Endothelial cell of umbilical vein (primary cell): ENCODE data around the gene GYS1. TPM values are rescaled to one million over a fixed set of nuclear protein-coding genes. Genes with fewer than 3 reads are reported as not detected.

ENCODE experiments used
- BruUV-seq: library from RNA; stranded (reverse); fragments of 400-500 nt; replicated peaks from 2 replicates; lab custom pipeline; 2021; lab: Mats Ljungman, UMichigan
- CTCF ChIA-PET: fragments of 300-600, 350-600 bp; sonication (Branson Sonifier 250); formaldehyde crosslinking; loops from one replicate; lab custom pipeline; 2021; ENCODE audit warnings: antibody characterized with exemption, inconsistent platforms; lab: Charles Lee
- POLR2A ChIA-PET: fragments of 300-600, 350-600 bp; sonication (Branson Sonifier 250); formaldehyde crosslinking; loops from one replicate; lab custom pipeline; 2021; ENCODE audit warnings: antibody characterized with exemption, inconsistent platforms; lab: Charles Lee
- DNase-seq: peaks from one replicate; pipeline ENCODE4 v3.0.0-alpha.2; 2011; ENCODE audit warnings: low read depth, low spot score
- FAIRE-seq: peaks from 2 replicates; lab custom pipeline; 2011; peaks lifted over from hg19 to GRCh38; lab: Jason Lieb, UNC
- H2AFZ ChIP-seq: 2 replicates; pipeline ENCODE4 v1.6.0; 2012; ENCODE audit warnings: low read depth, low read length, control low read depth, inconsistent platforms
- H3K27ac ChIP-seq: 2 replicates; pipeline ENCODE4 v1.5.1; 2011; ENCODE audit warnings: low read depth, mild to moderate bottlenecking, control low read depth, low read length, moderate library complexity; ENCODE audit not compliant: insufficient read depth
- H3K27me3 ChIP-seq, 2 experiments: 2 replicates each; pipeline versions ENCODE4 v1.6.0 to v1.6.1; 2011; ENCODE audit warnings: low read length in 2 of 2, mixed read lengths in 1 of 2; ENCODE audit not compliant: control insufficient read depth in 2 of 2, insufficient read depth in 2 of 2
- H3K36me3 ChIP-seq, 2 experiments: 2 replicates in 1 of 2; 3 replicates in 1 of 2; pipeline ENCODE4 v1.5.1; 2011; ENCODE audit warnings: low read length in 2 of 2, mild to moderate bottlenecking in 1 of 2, moderate library complexity in 1 of 2; ENCODE audit not compliant: control insufficient read depth in 2 of 2, insufficient read depth in 2 of 2; ENCODE audit errors: extremely low read depth in 1 of 2
- H3K4me1 ChIP-seq: 3 replicates; pipeline ENCODE4 v1.5.1; 2011; ENCODE audit warnings: mild to moderate bottlenecking, low read length; ENCODE audit not compliant: control insufficient read depth, insufficient read depth; ENCODE audit errors: extremely low read depth
- H3K4me2 ChIP-seq: 2 replicates; pipeline ENCODE4 v1.6.1; 2011; ENCODE audit warnings: low read length, control low read depth, mixed read lengths; ENCODE audit not compliant: insufficient read depth
- H3K4me3 ChIP-seq, 3 experiments: fragments of 200-600 bp in 1 of 3; sonication (generic), shearing (Covaris generic) in 1 of 3; replicated peaks in 1 of 3; 2 replicates each; pipeline ENCODE4 v1.5.1; 2011 to 2016; ENCODE audit warnings: control low read depth in 3 of 3, low read length in 3 of 3, mild to moderate bottlenecking in 2 of 3, inconsistent platforms in 1 of 3, low read depth in 1 of 3, moderate library complexity in 1 of 3; ENCODE audit not compliant: insufficient read depth in 1 of 3
- H3K79me2 ChIP-seq: 2 replicates; pipeline ENCODE4 v1.6.0; 2012; ENCODE audit warnings: low read length, inconsistent platforms; ENCODE audit not compliant: control insufficient read depth, insufficient read depth
- H3K9ac ChIP-seq: replicated peaks from 2 replicates; pipeline ENCODE3; 2011; ENCODE audit warnings: low read length, control low read depth; ENCODE audit not compliant: insufficient read depth; ENCODE audit errors: extremely low read depth
- H3K9me1 ChIP-seq: replicated peaks from 3 replicates; pipeline ENCODE4 v1.6.0; 2011; ENCODE audit warnings: mild to moderate bottlenecking, low read length; ENCODE audit not compliant: control insufficient read depth, insufficient read depth; ENCODE audit errors: extremely low read depth
- H3K9me3 ChIP-seq: replicated peaks from 2 replicates; pipeline ENCODE4 v1.5.1; 2012; ENCODE audit warnings: low read length, inconsistent platforms; ENCODE audit not compliant: control insufficient read depth, insufficient read depth
- H4K20me1 ChIP-seq: replicated peaks from 2 replicates; pipeline ENCODE3; 2011; ENCODE audit warnings: mild to moderate bottlenecking, low read length; ENCODE audit not compliant: control insufficient read depth, insufficient read depth; ENCODE audit errors: extremely low read depth
- FOS ChIP-seq: IDR thresholded peaks from 2 replicates; pipeline ENCODE4 v1.6.1; 2011; ENCODE audit warnings: mild to moderate bottlenecking, low read length, moderate library complexity, borderline replicate concordance; ENCODE audit not compliant: insufficient read depth
- JUN ChIP-seq: IDR thresholded peaks from 2 replicates; pipeline ENCODE4 v1.6.1; 2011; ENCODE audit warnings: borderline replicate concordance, low read depth; ENCODE audit not compliant: insufficient read length, insufficient read depth
- MYC ChIP-seq: IDR thresholded peaks from one replicate; pipeline ENCODE4 v1.6.1; 2011; ENCODE audit warnings: mild to moderate bottlenecking, low read depth, low read length
- POLR2A ChIP-seq: IDR thresholded peaks from 2 replicates; pipeline ENCODE4 v1.6.1; 2012; ENCODE audit warnings: low read depth, mild to moderate bottlenecking, control low read depth, low read length
- POLR2AphosphoS5 ChIP-seq: IDR thresholded peaks from 2 replicates; pipeline ENCODE4 v1.6.1; 2012; ENCODE audit warnings: low read depth, mild to moderate bottlenecking, control low read depth, low read length, moderate library complexity; ENCODE audit not compliant: insufficient read depth
- dilution Hi-C: fragments of 300-500 bp; cut with MboI; formaldehyde crosslinking; loops from one replicate; pipeline ENCODE4 v1.15.0; 2019; ENCODE audit warnings: low sequenced_read_pairs; ENCODE audit not compliant: extremely low pct_ligation_motif_present
- intact Hi-C: fragments of 100-400 bp; cut with micrococcal nuclease; formaldehyde crosslinking; loops from one replicate; pipeline ENCODE4 v1.10.0; 2022
- polyA plus RNA-seq, 4 experiments: library from polyadenylated mRNA; depleted of rRNA in 3 of 4; stranded (reverse) in 3 of 4; unstranded in 1 of 4; fragments of >200 nt; gene quantifications; 2 replicates each; pipeline versions ENCODE4 v1.2.1 to v1.2.3, GENCODE V29; 2011 to 2012; ENCODE audit warnings: missing spikeins in 1 of 4
- total RNA-seq: library from RNA; stranded (reverse); gene quantifications from 2 replicates; pipeline ENCODE4 v1.2.3, GENCODE V29; 2021
- TF ChIP-seq, protein P1 (sequence below), 2 donors: IDR thresholded peaks; 1 replicate in 1 of 2; 2 replicates in 1 of 2; pipeline ENCODE4 v1.5.1; 2011; ENCODE audit warnings: low read length in 2 of 2, mild to moderate bottlenecking in 2 of 2, moderate library complexity in 2 of 2, control low read depth in 1 of 2, inconsistent platforms in 1 of 2, low read depth in 1 of 2; ENCODE audit not compliant: insufficient read depth in 1 of 2; ENCODE audit errors: extremely low read depth in 1 of 2
- TF ChIP-seq, protein P2 (sequence below): IDR thresholded peaks from 2 replicates; pipeline ENCODE4 v1.6.1; 2011; ENCODE audit not compliant: insufficient read depth, insufficient read length

GYS1 gene
- total and polyA plus RNA-seq, 2 donors (not counting 3 experiments of a cell fraction or from before 2014, with no cell fraction given) = 39.0 to 58.9 TPM

DNA sequence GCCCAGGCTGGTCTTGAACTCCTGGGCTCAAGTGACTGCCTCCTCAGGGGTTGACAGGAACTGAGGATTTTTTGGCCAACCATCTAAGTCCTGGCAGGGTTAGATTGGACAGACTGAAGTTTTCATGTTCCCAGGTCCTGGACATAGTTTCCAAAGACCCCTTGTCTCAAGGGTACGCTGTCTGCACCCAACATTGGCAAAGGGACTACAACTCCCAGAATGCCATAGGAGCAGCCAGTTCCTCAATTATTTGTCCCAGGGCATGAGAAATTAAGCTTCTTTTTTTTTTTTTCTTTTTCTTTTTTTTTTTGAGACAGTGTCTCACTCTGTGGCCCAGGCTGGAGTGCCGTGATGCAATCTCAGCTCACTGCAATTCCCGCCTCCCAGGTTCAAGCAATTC is 6.9 kb downstream of the GYS1 start:
- CTCF ChIA-PET = interaction anchor here (0.7 to 1.9 kb wide), 5 partner anchors 8 to 191 kb away, joined by 3 to 12 read pairs (median 6); no protein-coding TSS in a partner anchor
- dilution Hi-C loops = no loop called here
- no peaks in the 10 kb centered on the region for H3K27me3 ChIP-seq

DNA sequence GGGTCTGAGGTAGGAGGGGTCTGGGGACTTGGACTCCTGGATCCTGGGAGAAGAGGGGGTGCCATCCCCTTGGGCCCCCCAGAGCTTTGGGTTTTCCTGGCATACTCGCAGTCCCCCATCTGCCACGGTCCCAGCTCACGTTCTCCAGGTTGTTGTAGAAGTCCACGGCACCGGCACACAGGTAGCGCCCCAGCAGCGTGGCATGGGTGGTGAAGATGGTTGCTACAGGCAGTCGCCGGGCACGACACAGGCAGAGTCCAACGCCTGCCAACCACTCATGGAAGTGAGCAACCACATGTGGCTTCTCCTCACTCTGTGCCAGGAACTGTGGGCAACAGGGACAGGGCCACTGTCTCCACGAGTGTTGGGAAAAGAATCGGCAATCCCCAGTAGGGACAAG is 7.4 kb downstream of the GYS1 start:
- DNase-seq = no peak
- intact Hi-C loops (no loop called here), dilution Hi-C loops (no loop called here)
- H3K27me3 ChIP-seq = no peaks in the 10 kb centered on the region
- H3K27ac ChIP-seq = no peak overlapping the region
- H3K9me3 ChIP-seq = no peaks in the 10 kb centered on the region
- FAIRE-seq = no peak
- H3K4me1 ChIP-seq = no peaks in the 10 kb centered on the region
- no peak overlapping the region for H2AFZ ChIP-seq
- H4K20me1 ChIP-seq = no peaks in the 10 kb centered on the region
- no peak for TF ChIP-seq JUN
- TF ChIP-seq, protein P1, sequence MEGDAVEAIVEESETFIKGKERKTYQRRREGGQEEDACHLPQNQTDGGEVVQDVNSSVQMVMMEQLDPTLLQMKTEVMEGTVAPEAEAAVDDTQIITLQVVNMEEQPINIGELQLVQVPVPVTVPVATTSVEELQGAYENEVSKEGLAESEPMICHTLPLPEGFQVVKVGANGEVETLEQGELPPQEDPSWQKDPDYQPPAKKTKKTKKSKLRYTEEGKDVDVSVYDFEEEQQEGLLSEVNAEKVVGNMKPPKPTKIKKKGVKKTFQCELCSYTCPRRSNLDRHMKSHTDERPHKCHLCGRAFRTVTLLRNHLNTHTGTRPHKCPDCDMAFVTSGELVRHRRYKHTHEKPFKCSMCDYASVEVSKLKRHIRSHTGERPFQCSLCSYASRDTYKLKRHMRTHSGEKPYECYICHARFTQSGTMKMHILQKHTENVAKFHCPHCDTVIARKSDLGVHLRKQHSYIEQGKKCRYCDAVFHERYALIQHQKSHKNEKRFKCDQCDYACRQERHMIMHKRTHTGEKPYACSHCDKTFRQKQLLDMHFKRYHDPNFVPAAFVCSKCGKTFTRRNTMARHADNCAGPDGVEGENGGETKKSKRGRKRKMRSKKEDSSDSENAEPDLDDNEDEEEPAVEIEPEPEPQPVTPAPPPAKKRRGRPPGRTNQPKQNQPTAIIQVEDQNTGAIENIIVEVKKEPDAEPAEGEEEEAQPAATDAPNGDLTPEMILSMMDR (IDR thresholded peaks at IDR 0.05; ENCODE audit: extremely low read depth in 1 of 2, insufficient read depth in 1 of 2, low read depth in 1 of 2, low read length in 2 of 2) = no peak
- TF ChIP-seq, protein P2, sequence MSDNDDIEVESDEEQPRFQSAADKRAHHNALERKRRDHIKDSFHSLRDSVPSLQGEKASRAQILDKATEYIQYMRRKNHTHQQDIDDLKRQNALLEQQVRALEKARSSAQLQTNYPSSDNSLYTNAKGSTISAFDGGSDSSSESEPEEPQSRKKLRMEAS = no peak
- H3K36me3 ChIP-seq = peaks cover 0 to 14% of the 10 kb centered on the region in 2 experiments
- no peak overlapping the region for H3K4me2 ChIP-seq
- no peak overlapping the region for H3K9ac ChIP-seq
- no peaks in the 10 kb centered on the region for H3K9me1 ChIP-seq
- no TSS peak for BruUV-seq
- peaks cover 3% of the 10 kb centered on the region for H3K79me2 ChIP-seq
- ChIA-PET POLR2A (no interaction called here), CTCF (interaction anchor here (1.0 to 1.9 kb wide), 4 partner anchors 7 to 34 kb away, joined by 3 to 12 read pairs (median 6); no protein-coding TSS in a partner anchor)
- H3K4me3 ChIP-seq = no peak overlapping the region

More for the DNA sequence above, 6.9 kb downstream of the GYS1 start:
- H2AFZ ChIP-seq = no peak overlapping the region
- intact Hi-C loops = no loop called here
- peaks cover 7% of the 10 kb centered on the region for H3K79me2 ChIP-seq
- peaks cover 0 to 14% of the 10 kb centered on the region in 2 experiments for H3K36me3 ChIP-seq
- TF ChIP-seq JUN (no peak), FOS (no peak), POLR2A (no peak), POLR2AphosphoS5 (no peak), MYC (no peak)
- H3K4me1 ChIP-seq = no peaks in the 10 kb centered on the region
- H3K9me3 ChIP-seq = no peaks in the 10 kb centered on the region
- no peaks in the 10 kb centered on the region for H4K20me1 ChIP-seq
- H3K4me3 ChIP-seq = no peak overlapping the region
- FAIRE-seq = no peak
- DNase-seq = no peak
- no peak overlapping the region for H3K9ac ChIP-seq
- POLR2A ChIA-PET = no interaction called here
- H3K4me2 ChIP-seq = no peak overlapping the region
- no peak overlapping the region for H3K27ac ChIP-seq
- no TSS peak for BruUV-seq
- no peaks in the 10 kb centered on the region for H3K9me1 ChIP-seq
